ENCODE data around the gene ZNF483. TPM values are rescaled to one million over a fixed set of nuclear protein-coding genes. Genes with fewer than 3 reads are reported as not detected.
"Not testable (repeated sequence)": the region's sequence is repeated elsewhere in the genome, so short reads cannot be mapped to it uniquely, and the experiment has no call there.

Gene ZNF483
- total and polyA plus RNA-seq, 4 donors: 1.2 to 21.8 (median 14.6) TPM; not detected in 1

- ATAC-seq (ENCODE audit: low FRiP score): no peak
- no peaks in the 10 kb centered on the region for H3K9me3 ChIP-seq (ENCODE audit: control insufficient read depth, low read length)
- H3K36me3 ChIP-seq (ENCODE audit: control insufficient read depth in 1 of 2, insufficient read depth in 2 of 2, low read length in 1 of 2): no peaks in the 10 kb centered on the region
- H3K4me3 ChIP-seq (ENCODE audit: low read length in 2 of 2): peak overlapping the region; percentile 82 to 98
- 1 to 2% methylated on average over 4 of the region's 4 CpGs for WGBS, 2 donors
- intact Hi-C loops (cut with DNase I): no loop called here
- H3K4me1 ChIP-seq (ENCODE audit: control insufficient read depth in 1 of 2, insufficient read depth in 2 of 2, low read length in 2 of 2): no peaks in the 10 kb centered on the region
- H3K27ac ChIP-seq (ENCODE audit: low read depth in 1 of 2, low read length in 2 of 2): peak overlapping the region in 1 of 2 donors; percentile 51
- H3K27me3 ChIP-seq (ENCODE audit: control insufficient read depth in 1 of 2, insufficient read depth in 2 of 2, low read length in 1 of 2): no peaks in the 10 kb centered on the region
- DNase-seq: no peak
Measured at GRCh38 chr9:111484572-111484894, 40.4 kb upstream of the ZNF483 start.

- H3K9me3 ChIP-seq (ENCODE audit: control insufficient read depth, low read length); H3K4me1 ChIP-seq (ENCODE audit: control insufficient read depth in 1 of 2, insufficient read depth in 2 of 2, low read length in 2 of 2); DNase-seq; H3K27me3 ChIP-seq (ENCODE audit: control insufficient read depth in 1 of 2, insufficient read depth in 2 of 2, low read length in 1 of 2); H3K4me3 ChIP-seq (ENCODE audit: low read length in 2 of 2); H3K27ac ChIP-seq (ENCODE audit: low read depth in 1 of 2, low read length in 2 of 2); H3K36me3 ChIP-seq (ENCODE audit: control insufficient read depth in 1 of 2, insufficient read depth in 2 of 2, low read length in 1 of 2); intact Hi-C loops (cut with DNase I); ATAC-seq (ENCODE audit: low FRiP score): not testable (repeated sequence)
- WGBS, 2 donors: 94 to 95% methylated on average over 2 of the region's 2 CpGs
Measured at GRCh38 chr9:111497196-111497595, 27.8 kb upstream of the ZNF483 start.

- Histone ChIP-seq H3K27ac (ENCODE audit: low read depth in 1 of 2, low read length in 2 of 2) (no peak overlapping the region), H3K4me3 (ENCODE audit: low read length in 2 of 2) (no peak overlapping the region), H3K4me1 (ENCODE audit: control insufficient read depth in 1 of 2, insufficient read depth in 2 of 2, low read length in 2 of 2) (no peaks in the 10 kb centered on the region), H3K27me3 (ENCODE audit: control insufficient read depth in 1 of 2, insufficient read depth in 2 of 2, low read length in 1 of 2) (no peaks in the 10 kb centered on the region), H3K9me3 (ENCODE audit: control insufficient read depth, low read length) (no peaks in the 10 kb centered on the region), H3K36me3 (ENCODE audit: control insufficient read depth in 1 of 2, insufficient read depth in 2 of 2, low read length in 1 of 2) (no peaks in the 10 kb centered on the region)
- DNase-seq (no peak), ATAC-seq (ENCODE audit: low FRiP score) (no peak)
- 95 to 96% methylated on average over 16 of the region's 16 CpGs for WGBS, 2 donors
- intact Hi-C loops (cut with DNase I): no loop called here
Measured at GRCh38 chr9:111501005-111501562, 23.9 kb upstream of the ZNF483 start.

GRCh38 chr9:111501648-111502047, 23.3 kb upstream of the ZNF483 start:
- Histone ChIP-seq H3K27ac (ENCODE audit: low read depth in 1 of 2, low read length in 2 of 2) (no peak overlapping the region), H3K9me3 (ENCODE audit: control insufficient read depth, low read length) (no peaks in the 10 kb centered on the region), H3K27me3 (ENCODE audit: control insufficient read depth in 1 of 2, insufficient read depth in 2 of 2, low read length in 1 of 2) (no peaks in the 10 kb centered on the region), H3K36me3 (ENCODE audit: control insufficient read depth in 1 of 2, insufficient read depth in 2 of 2, low read length in 1 of 2) (no peaks in the 10 kb centered on the region), H3K4me3 (ENCODE audit: low read length in 2 of 2) (no peak overlapping the region), H3K4me1 (ENCODE audit: control insufficient read depth in 1 of 2, insufficient read depth in 2 of 2, low read length in 2 of 2) (no peaks in the 10 kb centered on the region)
- no peak for ATAC-seq (ENCODE audit: low FRiP score)
- DNase-seq: no peak
- intact Hi-C loops (cut with DNase I): no loop called here
- 89 to 91% methylated on average over 6 of the region's 6 CpGs for WGBS, 2 donors

- DNase-seq (no peak), ATAC-seq (ENCODE audit: low FRiP score) (no peak)
- Histone ChIP-seq H3K9me3 (ENCODE audit: control insufficient read depth, low read length) (no peaks in the 10 kb centered on the region), H3K27me3 (ENCODE audit: control insufficient read depth in 1 of 2, insufficient read depth in 2 of 2, low read length in 1 of 2) (no peaks in the 10 kb centered on the region), H3K4me3 (ENCODE audit: low read length in 2 of 2) (no peak overlapping the region), H3K36me3 (ENCODE audit: control insufficient read depth in 1 of 2, insufficient read depth in 2 of 2, low read length in 1 of 2) (no peaks in the 10 kb centered on the region), H3K27ac (ENCODE audit: low read depth in 1 of 2, low read length in 2 of 2) (no peak overlapping the region), H3K4me1 (ENCODE audit: control insufficient read depth in 1 of 2, insufficient read depth in 2 of 2, low read length in 2 of 2) (no peaks in the 10 kb centered on the region)
- intact Hi-C loops (cut with DNase I): no loop called here
- 50 to 55% methylated on average over 3 of the region's 3 CpGs for WGBS, 2 donors
Measured at GRCh38 chr9:111502506-111502905, 22.5 kb upstream of the ZNF483 start.

- intact Hi-C loops (cut with DNase I); H3K4me3 ChIP-seq (ENCODE audit: low read length in 2 of 2); H3K27me3 ChIP-seq (ENCODE audit: control insufficient read depth in 1 of 2, insufficient read depth in 2 of 2, low read length in 1 of 2); H3K9me3 ChIP-seq (ENCODE audit: control insufficient read depth, low read length); H3K36me3 ChIP-seq (ENCODE audit: control insufficient read depth in 1 of 2, insufficient read depth in 2 of 2, low read length in 1 of 2); H3K4me1 ChIP-seq (ENCODE audit: control insufficient read depth in 1 of 2, insufficient read depth in 2 of 2, low read length in 2 of 2); DNase-seq; H3K27ac ChIP-seq (ENCODE audit: low read depth in 1 of 2, low read length in 2 of 2); ATAC-seq (ENCODE audit: low FRiP score): not testable (repeated sequence)
- WGBS, 2 donors: 57 to 64% methylated on average over 6 of the region's 6 CpGs
Measured at GRCh38 chr9:111511581-111511980, 13.4 kb upstream of the ZNF483 start.

- Histone ChIP-seq H3K36me3 (ENCODE audit: control insufficient read depth in 1 of 2, insufficient read depth in 2 of 2, low read length in 1 of 2) (no peaks in the 10 kb centered on the region), H3K9me3 (ENCODE audit: control insufficient read depth, low read length) (peaks cover 1% of the 10 kb centered on the region), H3K27ac (ENCODE audit: low read depth in 1 of 2, low read length in 2 of 2) (no peak overlapping the region), H3K4me1 (ENCODE audit: control insufficient read depth in 1 of 2, insufficient read depth in 2 of 2, low read length in 2 of 2) (no peaks in the 10 kb centered on the region), H3K4me3 (ENCODE audit: low read length in 2 of 2) (no peak overlapping the region), H3K27me3 (ENCODE audit: control insufficient read depth in 1 of 2, insufficient read depth in 2 of 2, low read length in 1 of 2) (no peaks in the 10 kb centered on the region)
- ATAC-seq (ENCODE audit: low FRiP score) (no peak), DNase-seq (no peak)
- intact Hi-C loops (cut with DNase I): no loop called here
Measured at GRCh38 chr9:111514967-111515366, 10.0 kb upstream of the ZNF483 start.

GRCh38 chr9:111516061-111516465, 8.9 kb upstream of the ZNF483 start:
- H3K27ac ChIP-seq (ENCODE audit: low read depth in 1 of 2, low read length in 2 of 2): no peak overlapping the region
- 48 to 67% methylated on average over 2 of the region's 2 CpGs for WGBS, 2 donors

GRCh38 chr9:111524731-111525055, 286 bp upstream of the ZNF483 start:
- peaks cover 0 to 2% of the 10 kb centered on the region in 2 donors for H3K4me1 ChIP-seq (ENCODE audit: control insufficient read depth in 1 of 2, insufficient read depth in 2 of 2, low read length in 2 of 2)
- H3K36me3 ChIP-seq (ENCODE audit: control insufficient read depth in 1 of 2, insufficient read depth in 2 of 2, low read length in 1 of 2): no peaks in the 10 kb centered on the region
- no peaks in the 10 kb centered on the region for H3K27me3 ChIP-seq (ENCODE audit: control insufficient read depth in 1 of 2, insufficient read depth in 2 of 2, low read length in 1 of 2)
- intact Hi-C loops (cut with DNase I): no loop called here
- no peaks in the 10 kb centered on the region for H3K9me3 ChIP-seq (ENCODE audit: control insufficient read depth, low read length)
- no peak for ATAC-seq (ENCODE audit: low FRiP score)
- no peak overlapping the region for H3K27ac ChIP-seq (ENCODE audit: low read depth in 1 of 2, low read length in 2 of 2)
- 29% methylated on average over 7 of the region's 7 CpGs for WGBS, 2 donors
- H3K4me3 ChIP-seq (ENCODE audit: low read length in 2 of 2): peak overlapping the region; percentile 84 to 89
- no peak for DNase-seq

More at GRCh38 chr9:111516061-111516465, 8.9 kb upstream of the ZNF483 start:
- H3K4me3 ChIP-seq (ENCODE audit: low read length in 2 of 2): no peak overlapping the region
- DNase-seq: no peak
- H3K27me3 ChIP-seq (ENCODE audit: control insufficient read depth in 1 of 2, insufficient read depth in 2 of 2, low read length in 1 of 2): no peaks in the 10 kb centered on the region
- H3K4me1 ChIP-seq (ENCODE audit: control insufficient read depth in 1 of 2, insufficient read depth in 2 of 2, low read length in 2 of 2): no peaks in the 10 kb centered on the region
- no peaks in the 10 kb centered on the region for H3K36me3 ChIP-seq (ENCODE audit: control insufficient read depth in 1 of 2, insufficient read depth in 2 of 2, low read length in 1 of 2)
- ATAC-seq (ENCODE audit: low FRiP score): no peak
- intact Hi-C loops (cut with DNase I): no loop called here
- H3K9me3 ChIP-seq (ENCODE audit: control insufficient read depth, low read length): peaks cover 1% of the 10 kb centered on the region

All from aorta (tissue), 5 donors.